Keratinocyte (primary cell): ENCODE results near the gene PPCS.

Experiments
- CTCF ChIP-seq, 3 experiments: IDR thresholded peaks in 1 of 3; conservative IDR thresholded peaks in 1 of 3; optimal IDR thresholded peaks in 1 of 3; 2 replicates in 2 of 3; 3 replicates in 1 of 3; pipeline versions ENCODE3 to v1.5.1; 2011; ENCODE audit warnings: low read length in 3 of 3, mild to moderate bottlenecking in 3 of 3, moderate library complexity in 2 of 3, control low read depth in 1 of 3, inconsistent platforms in 1 of 3; ENCODE audit not compliant: insufficient read depth in 2 of 3; ENCODE audit errors: extremely low read depth in 1 of 3
- EZH2 ChIP-seq: IDR thresholded peaks from one replicate; pipeline ENCODE4 v1.6.1; 2012; ENCODE audit warnings: inconsistent platforms, mild to moderate bottlenecking, low read length, moderate library complexity

GRCh38 chr1:42420911-42421585 lies 35.3 kb upstream of the PPCS start:
- TF ChIP-seq CTCF (optimal IDR thresholded peaks at IDR 0.05 in 1 of 3, IDR thresholded peaks at IDR 0.05 in 1 of 3, conservative IDR thresholded peaks at IDR 0.05 in 1 of 3; ENCODE audit: extremely low read depth in 1 of 3, insufficient read depth in 2 of 3, low read length in 3 of 3): no peak
- no peak for TF ChIP-seq EZH2
